Keratinocyte (primary cell): ENCODE results near the gene MAST1. TPM values are rescaled to one million over a fixed set of nuclear protein-coding genes. Genes with fewer than 3 reads are reported as not detected.
"Not testable (repeated sequence)": the region's sequence is repeated elsewhere in the genome, so short reads cannot be mapped to it uniquely, and the experiment has no call there.

ENCODE experiments used
- DNase-seq: peaks from one replicate; pipeline ENCODE4 v3.0.0-alpha.2; 2011; ENCODE audit warnings: low read depth, missing footprints, low spot score
- FAIRE-seq: peaks from 2 replicates; lab custom pipeline; 2011; peaks lifted over from hg19 to GRCh38; lab: Jason Lieb, UNC
- H2AFZ ChIP-seq: 2 replicates; pipeline ENCODE4 v1.6.0; 2012; ENCODE audit warnings: low read length, control low read depth, inconsistent platforms; ENCODE audit not compliant: control insufficient read depth
- H3K27ac ChIP-seq: 2 replicates; pipeline ENCODE4 v1.5.1; 2011; ENCODE audit warnings: low read length; ENCODE audit not compliant: control insufficient read depth, insufficient read depth
- H3K27me3 ChIP-seq: 3 replicates; pipeline ENCODE4 v1.6.0; 2011; ENCODE audit warnings: low read length; ENCODE audit not compliant: control insufficient read depth, insufficient read depth; ENCODE audit errors: extremely low read depth
- H3K36me3 ChIP-seq, 2 experiments: 2 replicates in 1 of 2; 3 replicates in 1 of 2; pipeline ENCODE4 v1.5.1; 2011; ENCODE audit warnings: low read length in 2 of 2, mild to moderate bottlenecking in 1 of 2; ENCODE audit not compliant: control insufficient read depth in 2 of 2, insufficient read depth in 2 of 2; ENCODE audit errors: extremely low read depth in 1 of 2
- H3K4me1 ChIP-seq: 3 replicates; pipeline ENCODE4 v1.5.1; 2011; ENCODE audit warnings: low read length; ENCODE audit not compliant: control insufficient read depth, insufficient read depth; ENCODE audit errors: extremely low read depth
- H3K4me2 ChIP-seq: 3 replicates; pipeline ENCODE4 v1.6.0; 2011; ENCODE audit warnings: low read depth, low read length; ENCODE audit not compliant: control insufficient read depth, insufficient read depth; ENCODE audit errors: extremely low read depth
- H3K4me3 ChIP-seq, 3 experiments: fragments of 200-600 bp in 1 of 3; sonication (generic) in 1 of 3; 2 replicates in 2 of 3; 3 replicates in 1 of 3; pipeline ENCODE4 v1.5.1; 2011 to 2016; ENCODE audit warnings: low read length in 3 of 3, mild to moderate bottlenecking in 3 of 3, control low read depth in 2 of 3, inconsistent platforms in 1 of 3, low read depth in 1 of 3, mixed read lengths in 1 of 3, mixed run types in 1 of 3, moderate library complexity in 1 of 3; ENCODE audit not compliant: control insufficient read depth in 2 of 3, insufficient read depth in 2 of 3; ENCODE audit errors: extremely low read depth in 1 of 3
- H3K79me2 ChIP-seq: 2 replicates; pipeline ENCODE4 v1.6.0; 2012; ENCODE audit warnings: low read length; ENCODE audit not compliant: control insufficient read depth, insufficient read depth
- H3K9ac ChIP-seq: 3 replicates; pipeline ENCODE4 v1.6.0; 2011; ENCODE audit warnings: low read length; ENCODE audit not compliant: control insufficient read depth, insufficient read depth; ENCODE audit errors: extremely low read depth
- H3K9me1 ChIP-seq: 3 replicates; pipeline ENCODE4 v1.6.0; 2011; ENCODE audit warnings: low read length; ENCODE audit not compliant: control insufficient read depth, insufficient read depth; ENCODE audit errors: extremely low read depth
- H3K9me3 ChIP-seq: 2 replicates; pipeline ENCODE4 v1.5.1; 2012; ENCODE audit warnings: low read depth, low read length; ENCODE audit not compliant: control insufficient read depth
- H4K20me1 ChIP-seq: 3 replicates; pipeline ENCODE4 v1.6.0; 2011; ENCODE audit warnings: low read length; ENCODE audit not compliant: control insufficient read depth, insufficient read depth; ENCODE audit errors: extremely low read depth
- CTCF ChIP-seq, 3 experiments: IDR thresholded peaks in 1 of 3; conservative IDR thresholded peaks in 1 of 3; optimal IDR thresholded peaks in 1 of 3; 2 replicates in 2 of 3; 3 replicates in 1 of 3; pipeline versions ENCODE3 to v1.5.1; 2011; ENCODE audit warnings: low read length in 3 of 3, mild to moderate bottlenecking in 3 of 3, moderate library complexity in 2 of 3, control low read depth in 1 of 3, inconsistent platforms in 1 of 3; ENCODE audit not compliant: insufficient read depth in 2 of 3; ENCODE audit errors: extremely low read depth in 1 of 3
- EZH2 ChIP-seq: IDR thresholded peaks from one replicate; pipeline ENCODE4 v1.6.1; 2012; ENCODE audit warnings: inconsistent platforms, mild to moderate bottlenecking, low read length, moderate library complexity
- dilution Hi-C: fragments of 300-500 bp; cut with MboI; formaldehyde crosslinking; loops from one replicate; pipeline ENCODE4 v1.7.0; 2020; ENCODE audit warnings: low sequenced_read_pairs; ENCODE audit not compliant: extremely low pct_ligation_motif_present
- polyA plus RNA-seq, 5 experiments: library from polyadenylated mRNA; depleted of rRNA in 3 of 5; stranded (reverse) in 3 of 5; stranded (forward) in 1 of 5; unstranded in 1 of 5; fragments of >200 nt; gene quantifications; 1 replicate in 1 of 5; 2 replicates in 3 of 5; 3 replicates in 1 of 5; pipeline versions ENCODE4 v1.2.1 to v1.2.3, GENCODE V29; 2011 to 2012; ENCODE audit warnings: missing spikeins in 2 of 5, low read depth in 1 of 5, low replicate concordance in 1 of 5

MAST1 gene
- polyA plus RNA-seq, 1 donor (not counting 4 experiments of a cell fraction or from before 2014, with no cell fraction given), result 0.13 TPM

- no peaks in the 10 kb centered on the region for H3K36me3 ChIP-seq
- no peak overlapping the region for H3K4me3 ChIP-seq
- H3K9ac ChIP-seq, result no peak overlapping the region
- no peaks in the 10 kb centered on the region for H3K9me1 ChIP-seq
- no peak overlapping the region for H3K27ac ChIP-seq
- TF ChIP-seq CTCF (optimal IDR thresholded peaks at IDR 0.05 in 1 of 3, IDR thresholded peaks at IDR 0.05 in 1 of 3, conservative IDR thresholded peaks at IDR 0.05 in 1 of 3; ENCODE audit: extremely low read depth in 1 of 3, insufficient read depth in 2 of 3, low read length in 3 of 3), result no peak
- no peak for TF ChIP-seq EZH2
- dilution Hi-C loops, result no loop called here
- no peak overlapping the region for H2AFZ ChIP-seq
- H3K9me3 ChIP-seq, result no peaks in the 10 kb centered on the region
- no peaks in the 10 kb centered on the region for H4K20me1 ChIP-seq
- H3K79me2 ChIP-seq, result no peaks in the 10 kb centered on the region
- H3K27me3 ChIP-seq, result peaks cover 31% of the 10 kb centered on the region
- no peak for DNase-seq
- no peak for FAIRE-seq
- no peak overlapping the region for H3K4me2 ChIP-seq
- peaks cover 14% of the 10 kb centered on the region for H3K4me1 ChIP-seq
These were observed 5.0 kb downstream of the MAST1 start for GRCh38 chr19:12843328-12843727.

GRCh38 chr19:12843999-12844732, 5.9 kb downstream of the MAST1 start:
- Histone ChIP-seq H3K79me2 (no peaks in the 10 kb centered on the region), H3K9me3 (no peaks in the 10 kb centered on the region), H3K9me1 (no peaks in the 10 kb centered on the region), H4K20me1 (no peaks in the 10 kb centered on the region), H3K4me2 (no peak overlapping the region), H3K4me1 (peaks cover 14% of the 10 kb centered on the region), H3K36me3 (no peaks in the 10 kb centered on the region), H3K27me3 (peaks cover 26% of the 10 kb centered on the region), H3K9ac (no peak overlapping the region), H2AFZ (no peak overlapping the region), H3K27ac (no peak overlapping the region), H3K4me3 (no peak overlapping the region)
- no peak for FAIRE-seq
- no peak for DNase-seq
- dilution Hi-C loops, result no loop called here
- TF ChIP-seq CTCF (optimal IDR thresholded peaks at IDR 0.05 in 1 of 3, IDR thresholded peaks at IDR 0.05 in 1 of 3, conservative IDR thresholded peaks at IDR 0.05 in 1 of 3; ENCODE audit: extremely low read depth in 1 of 3, insufficient read depth in 2 of 3, low read length in 3 of 3) (no peak), EZH2 (no peak)

GRCh38 chr19:12846613-12847012, 8.3 kb downstream of the MAST1 start:
- H4K20me1 ChIP-seq, DNase-seq, H3K9me3 ChIP-seq, H2AFZ ChIP-seq, H3K4me2 ChIP-seq, H3K9me1 ChIP-seq, H3K36me3 ChIP-seq, H3K4me3 ChIP-seq, H3K9ac ChIP-seq, FAIRE-seq, H3K79me2 ChIP-seq, H3K27me3 ChIP-seq, H3K27ac ChIP-seq, dilution Hi-C loops, H3K4me1 ChIP-seq: not testable (repeated sequence)
